HG02610 (cell line): ENCODE measurements around the gene GRK3.

Experiments
- ATAC-seq: cut with Tn5 transposase; IDR thresholded peaks from one replicate; pipeline ENCODE4 v1.9.1; 2021; ENCODE audit warnings: mild to moderate bottlenecking, moderate library complexity; ENCODE audit not compliant: unreplicated experiment

The GRK3 gene

DNA sequence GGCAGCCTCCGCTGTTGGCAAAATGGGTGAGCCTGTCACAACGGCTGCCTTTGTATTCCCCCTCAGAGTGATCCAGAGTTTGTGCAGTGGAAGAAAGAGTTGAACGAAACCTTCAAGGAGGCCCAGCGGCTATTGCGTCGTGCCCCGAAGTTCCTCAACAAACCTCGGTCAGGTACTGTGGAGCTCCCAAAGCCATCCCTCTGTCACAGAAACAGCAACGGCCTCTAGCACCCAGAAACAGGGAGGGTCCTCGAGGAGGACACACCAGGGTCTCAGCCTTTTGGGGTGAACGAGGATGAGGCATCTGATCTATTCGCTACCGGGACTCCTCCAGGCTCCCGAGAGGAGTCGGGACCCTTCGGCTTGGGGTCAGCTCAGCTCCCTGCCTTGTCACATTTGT lies 157.7 kb downstream of the GRK3 start:
- no peak for ATAC-seq

DNA sequence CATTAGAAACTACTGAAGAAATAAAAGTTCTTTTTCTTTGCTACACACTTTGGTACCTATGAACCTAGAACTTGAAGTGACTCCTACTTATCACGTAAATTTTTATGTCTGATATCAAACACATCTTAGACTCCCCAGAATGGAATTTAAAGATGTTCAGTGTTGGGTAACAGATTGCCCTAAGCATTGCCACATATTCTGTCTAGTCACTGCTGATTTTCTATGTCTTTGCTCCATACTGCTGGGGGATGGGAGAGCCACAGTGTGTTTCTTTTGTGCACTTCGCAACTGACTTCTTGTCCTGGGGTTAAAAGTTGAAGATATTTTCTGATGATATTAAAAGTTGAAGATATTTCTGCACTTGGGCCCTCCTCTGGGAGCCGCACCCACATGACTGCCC lies 158.2 kb downstream of the GRK3 start:
- no peak for ATAC-seq

DNA sequence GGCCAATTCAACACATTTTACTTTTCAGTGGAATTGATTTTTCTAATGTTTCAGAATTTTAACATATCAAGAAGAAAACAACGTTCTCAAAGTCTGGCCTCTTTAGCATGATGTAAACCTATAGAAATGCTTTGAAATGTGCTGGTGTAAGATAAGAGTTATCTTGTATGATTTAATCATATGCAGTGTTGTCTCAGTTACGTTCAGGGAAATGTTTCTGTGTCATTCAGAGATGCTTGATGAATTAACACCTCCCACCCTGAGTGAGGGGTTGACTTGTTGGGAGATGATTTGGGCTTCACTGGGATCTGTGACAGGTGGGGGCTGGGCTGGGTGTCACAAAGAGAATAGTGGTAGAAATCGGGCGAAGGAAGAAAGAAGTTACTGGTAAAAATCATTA lies 161.8 kb downstream of the GRK3 start:
- no peak for ATAC-seq

DNA sequence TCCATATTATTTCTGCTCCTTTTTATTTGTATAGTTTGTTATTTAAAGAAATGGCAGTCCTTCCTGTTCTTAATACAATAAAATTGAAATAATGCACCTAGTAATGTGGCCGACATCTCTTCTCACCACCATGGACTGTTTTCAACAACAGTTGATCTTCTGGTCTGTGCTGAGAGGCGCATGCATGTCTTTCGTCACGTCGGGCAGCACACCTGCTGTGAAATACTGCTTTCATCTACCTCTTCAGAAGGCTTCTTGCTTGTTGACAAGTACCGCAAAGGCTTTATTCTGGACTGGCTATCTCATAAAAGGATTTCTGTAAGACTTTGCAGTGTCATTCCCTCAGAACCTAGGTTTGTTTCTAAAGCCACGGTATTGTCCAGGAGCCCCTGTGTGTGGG lies 163.6 kb downstream of the GRK3 start:
- ATAC-seq = no peak

DNA sequence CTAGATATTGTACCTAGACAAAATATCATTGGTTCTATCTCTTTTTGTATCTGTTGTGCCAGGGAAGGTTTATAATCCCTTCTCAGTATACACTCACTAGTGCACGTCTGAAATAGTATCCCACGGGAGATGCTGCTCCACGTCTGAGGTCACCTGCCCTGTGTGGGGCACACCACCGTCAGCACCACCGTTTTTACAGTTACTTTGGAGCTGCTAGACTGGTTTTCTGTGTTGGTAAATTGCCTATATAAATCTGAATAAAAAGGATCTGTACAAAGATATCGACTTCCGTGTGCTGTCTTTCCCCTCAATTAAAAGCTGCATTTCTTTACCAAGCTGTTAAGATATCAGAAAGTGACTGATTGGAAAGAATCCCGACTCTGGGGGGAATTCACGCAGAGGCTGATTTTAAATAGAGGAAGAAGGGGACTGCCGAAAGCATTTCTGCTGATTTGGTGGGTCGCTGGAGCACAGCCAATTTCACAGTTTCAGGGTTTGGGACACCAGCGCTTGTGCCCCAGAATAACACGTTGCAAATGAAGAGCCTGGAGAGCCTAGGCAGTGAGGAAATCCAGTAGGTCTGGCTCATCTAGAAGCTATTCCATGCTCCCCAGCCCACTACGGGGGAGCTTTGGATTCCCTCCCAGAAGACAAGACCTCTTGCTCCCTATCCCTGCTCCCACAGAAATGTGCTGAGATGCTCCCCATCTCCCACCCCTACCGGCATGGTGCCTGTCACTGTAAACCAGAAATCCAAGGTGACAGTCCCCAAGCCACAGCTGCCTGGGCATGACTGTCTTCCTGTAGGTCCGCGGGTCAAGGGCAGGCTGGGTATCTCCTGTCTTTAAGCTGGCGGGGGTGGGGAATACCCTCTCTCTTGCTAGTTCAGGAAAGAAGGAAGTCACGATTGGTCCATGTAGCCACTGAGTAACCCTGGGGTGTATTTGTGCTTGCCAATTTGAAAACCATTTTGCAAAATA lies 164.8 kb downstream of the GRK3 start:
- no peak for ATAC-seq

DNA sequence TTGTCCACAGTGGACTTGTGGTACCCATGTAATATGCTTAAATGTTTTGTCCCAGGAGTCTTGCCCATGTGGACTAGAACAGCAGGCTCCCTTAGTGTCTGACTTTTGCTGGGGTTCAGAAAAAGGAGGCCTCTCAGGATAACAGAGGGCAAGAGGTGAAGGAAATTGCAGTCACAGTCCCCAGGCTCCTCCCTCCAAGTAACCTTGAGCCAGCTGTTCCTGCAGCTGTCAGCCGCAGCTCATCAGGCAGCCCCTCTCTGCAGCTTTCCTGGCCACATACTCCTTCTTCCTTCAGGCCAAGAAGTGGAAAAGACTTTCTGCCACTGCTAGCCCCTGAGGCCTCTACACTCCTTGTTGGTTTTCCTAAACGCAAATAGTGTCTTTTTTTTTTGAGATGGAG lies 171.2 kb downstream of the GRK3 start:
- no peak for ATAC-seq

DNA sequence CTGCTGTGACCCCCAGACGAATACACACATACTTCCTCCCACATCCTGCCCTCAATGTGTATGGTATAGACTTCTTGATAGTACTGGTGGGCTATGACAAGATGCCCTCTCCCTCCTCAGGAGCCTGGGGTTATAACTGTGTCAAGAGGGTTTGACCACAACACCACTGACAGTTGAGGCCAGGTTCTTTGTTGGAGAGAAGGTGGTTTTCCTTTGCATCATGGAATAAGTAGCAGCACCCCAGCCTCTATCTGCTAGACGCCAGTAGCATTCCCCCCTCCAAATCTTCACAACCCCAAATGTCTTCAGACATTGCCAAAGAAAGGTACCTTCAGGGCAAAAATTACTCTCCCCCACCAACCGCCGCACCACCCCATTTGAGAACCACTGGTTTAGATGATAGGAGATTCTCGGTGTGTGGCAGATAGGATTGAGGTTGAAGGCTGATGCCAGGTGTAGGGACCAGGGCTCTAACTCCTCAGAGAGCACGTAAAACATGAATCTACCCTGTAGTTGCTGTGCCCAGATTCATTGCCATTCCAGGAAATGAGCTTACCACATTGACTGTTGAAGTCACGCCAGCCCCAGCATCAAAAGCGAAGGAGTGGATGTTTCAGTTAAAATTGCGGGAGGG lies 172.0 kb downstream of the GRK3 start:
- no peak for ATAC-seq

DNA sequence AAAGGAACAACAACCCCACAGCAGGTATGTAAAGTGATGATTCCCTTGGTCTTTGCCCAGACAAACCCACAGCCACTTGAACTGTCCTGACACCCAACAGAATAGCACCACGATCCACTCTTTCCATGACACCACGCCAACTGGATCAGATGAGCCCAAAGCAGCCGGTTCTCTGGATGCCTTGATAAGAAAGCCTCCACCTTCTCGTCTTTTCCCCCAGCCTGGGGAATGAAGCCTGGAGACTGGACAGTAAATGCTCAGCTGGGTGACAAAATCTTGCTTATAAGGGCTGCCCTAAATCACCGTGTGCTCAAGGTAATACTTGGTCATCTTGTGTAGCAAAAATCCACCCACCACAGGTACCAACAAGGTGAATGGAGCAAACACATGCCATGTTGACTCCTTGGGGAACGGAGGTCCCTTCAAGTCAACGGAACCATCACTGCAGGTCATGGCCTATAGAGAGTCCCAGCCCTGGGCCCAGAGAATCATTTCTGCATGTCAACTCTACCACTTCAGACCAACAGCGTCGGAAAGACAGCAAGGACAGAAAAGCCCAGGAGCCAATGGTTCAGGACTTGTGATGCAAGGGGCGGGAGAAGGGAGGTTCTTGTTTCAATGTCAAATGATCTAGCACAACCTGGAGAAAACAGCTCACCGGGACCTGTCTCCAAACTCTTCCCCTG lies 175.3 kb downstream of the GRK3 start:
- no peak for ATAC-seq

DNA sequence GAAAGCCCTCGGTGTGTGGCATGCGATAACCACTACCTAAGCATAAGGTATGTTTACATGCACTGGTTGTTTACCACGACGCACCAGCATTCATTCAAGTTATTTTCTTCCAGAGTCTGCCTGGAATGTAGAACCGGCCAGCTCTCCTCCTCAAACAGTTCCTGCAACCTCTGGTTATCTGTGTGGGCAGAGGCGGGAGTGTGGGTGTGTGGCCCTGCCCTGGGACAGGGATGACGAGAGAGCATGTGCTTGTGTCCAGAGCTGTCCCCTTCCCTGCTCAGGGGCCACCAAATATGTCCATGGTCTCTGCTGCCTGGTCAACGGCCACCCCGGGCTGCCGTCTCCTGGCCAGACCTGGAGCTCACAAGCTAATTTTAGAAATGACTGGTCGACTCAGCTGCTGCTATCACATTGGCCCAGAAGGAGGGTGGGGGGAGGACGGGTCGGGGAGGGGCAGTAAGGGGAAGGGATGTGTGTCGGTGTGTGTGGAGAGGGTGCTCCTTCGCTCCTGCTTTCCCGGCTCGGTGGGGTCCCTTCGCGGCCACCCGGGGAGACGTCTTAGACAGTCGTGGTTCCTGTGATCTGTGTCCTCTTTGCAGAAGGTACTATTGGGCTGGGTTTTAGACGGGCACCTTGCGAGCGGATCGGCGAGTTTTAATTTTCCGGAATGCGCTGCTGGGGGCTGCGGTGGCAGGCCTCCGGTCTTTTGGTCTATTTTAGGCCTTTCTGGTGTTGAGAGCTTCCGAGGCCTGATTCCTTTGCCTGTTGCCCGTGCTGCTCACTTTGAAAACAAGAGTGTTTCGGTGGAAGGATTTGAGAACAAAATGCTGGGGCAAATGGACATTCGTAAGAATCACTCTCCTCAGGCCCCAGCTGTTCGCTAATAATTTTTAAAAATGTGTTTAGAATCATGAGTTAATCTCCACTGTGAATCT lies 177.5 kb downstream of the GRK3 start, which contains the start of gene MYO18B:
Gene MYO18B, plus strand, starts transcription at position 497 of the 935 bp plus-strand sequence. CDS start 18,905 bp downstream, outside the sequence.
- no peak for ATAC-seq

DNA sequence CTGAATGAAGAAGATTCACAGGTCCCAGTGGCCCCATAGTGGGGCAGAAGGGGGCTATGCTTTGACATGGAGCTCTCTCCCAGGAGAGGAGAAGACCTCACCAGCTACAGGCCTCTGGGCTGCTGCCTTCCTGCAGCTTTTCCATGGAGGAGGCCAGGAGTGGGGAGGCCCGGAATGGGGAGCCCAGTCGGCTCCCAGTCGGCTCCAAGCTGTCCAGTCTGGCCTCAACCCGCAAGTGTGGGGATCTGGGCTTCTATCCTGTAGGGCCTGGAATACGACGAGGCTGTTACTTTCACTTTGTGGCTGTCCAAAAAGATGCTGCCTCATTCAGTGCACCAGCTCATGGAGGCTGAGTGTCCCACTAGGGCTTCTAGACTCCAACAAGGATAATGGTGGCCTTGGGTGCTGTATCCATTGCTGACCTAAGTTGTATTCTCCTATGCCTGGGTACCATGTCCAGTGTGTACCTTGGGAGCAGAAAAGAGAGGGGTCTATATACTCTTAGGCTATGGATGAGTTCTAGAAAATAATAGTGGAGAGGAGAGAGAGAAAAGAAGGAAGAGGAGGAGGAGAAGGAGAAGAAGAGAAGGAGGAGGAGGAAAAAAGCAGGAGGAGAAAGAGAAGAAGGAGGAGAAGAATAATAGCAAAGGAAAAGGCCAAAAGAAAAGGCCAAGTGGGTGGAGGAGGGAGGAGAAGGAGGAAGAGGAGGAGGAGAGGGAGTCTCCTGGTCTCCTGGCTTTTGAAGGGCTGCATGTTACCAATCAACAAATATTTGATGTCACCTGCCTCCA lies 178.6 kb downstream of the GRK3 start:
- no peak for ATAC-seq

DNA sequence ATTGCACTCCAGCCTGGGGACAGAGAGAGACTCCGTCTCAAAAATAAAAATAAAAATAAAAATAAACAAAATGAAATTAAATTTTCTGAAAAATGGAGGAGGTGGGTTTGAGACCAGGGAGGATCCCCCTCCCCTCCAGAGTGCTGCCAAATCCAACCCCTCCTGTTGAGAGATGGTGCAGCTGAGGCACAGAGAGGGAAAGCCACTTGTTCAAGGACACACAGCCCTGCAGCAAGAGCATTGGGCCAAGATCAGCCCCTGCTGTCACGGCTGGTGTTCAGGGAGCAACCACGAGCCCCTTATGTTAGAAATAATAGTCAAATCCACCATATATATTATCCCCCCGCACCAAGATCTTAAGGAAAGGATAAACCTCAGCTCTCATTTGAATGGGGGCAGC lies 180.2 kb downstream of the GRK3 start:
- ATAC-seq = no peak

DNA sequence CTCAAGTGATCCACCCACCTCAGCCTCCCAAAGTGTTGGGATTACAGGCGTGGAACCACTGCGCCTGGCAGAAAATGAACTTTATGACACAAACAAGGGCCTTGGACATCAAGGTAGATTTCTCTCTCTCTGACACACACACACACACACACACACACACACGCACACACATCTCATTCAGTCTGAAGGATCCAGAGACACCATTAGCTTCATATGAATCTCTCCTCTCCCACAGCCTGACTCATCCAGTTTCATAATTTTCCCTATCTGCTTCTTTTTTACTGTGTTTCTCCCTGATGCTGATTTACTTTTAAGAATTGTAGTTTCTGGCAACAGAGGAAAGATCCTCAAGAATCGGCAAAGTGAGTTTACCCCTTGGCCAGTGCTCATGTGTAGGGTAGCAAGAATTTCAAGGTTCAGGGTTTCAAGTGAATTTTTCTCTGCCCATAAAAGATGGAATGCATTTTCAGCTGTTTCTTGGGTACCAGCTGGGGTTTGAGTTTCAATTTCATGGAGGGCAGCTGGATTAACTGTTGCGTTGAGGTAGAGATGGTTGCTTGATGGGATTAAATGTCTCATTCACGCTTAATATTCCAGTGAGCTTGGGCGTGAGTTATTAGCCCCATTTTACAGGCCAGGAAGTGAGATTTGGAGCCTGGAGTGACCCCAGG lies 181.0 kb downstream of the GRK3 start:
- ATAC-seq = no peak

DNA sequence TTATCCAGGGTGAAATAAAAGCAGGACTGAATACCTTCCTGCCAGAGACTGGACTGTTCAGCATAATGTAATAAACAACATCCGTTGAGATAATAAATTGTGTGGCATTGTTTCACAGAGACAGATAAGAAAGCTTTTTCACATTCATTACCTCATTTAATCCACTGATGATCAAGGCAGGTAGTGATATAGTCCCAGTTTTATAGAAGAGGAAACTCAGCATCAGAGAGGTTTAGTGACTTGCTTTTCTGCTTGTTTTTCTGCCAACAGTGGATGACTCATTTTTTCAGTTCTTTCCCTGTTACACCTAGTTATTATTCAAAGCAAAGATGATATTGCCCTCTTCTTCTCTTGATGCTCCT lies 181.5 kb downstream of the GRK3 start:
- no peak for ATAC-seq

DNA sequence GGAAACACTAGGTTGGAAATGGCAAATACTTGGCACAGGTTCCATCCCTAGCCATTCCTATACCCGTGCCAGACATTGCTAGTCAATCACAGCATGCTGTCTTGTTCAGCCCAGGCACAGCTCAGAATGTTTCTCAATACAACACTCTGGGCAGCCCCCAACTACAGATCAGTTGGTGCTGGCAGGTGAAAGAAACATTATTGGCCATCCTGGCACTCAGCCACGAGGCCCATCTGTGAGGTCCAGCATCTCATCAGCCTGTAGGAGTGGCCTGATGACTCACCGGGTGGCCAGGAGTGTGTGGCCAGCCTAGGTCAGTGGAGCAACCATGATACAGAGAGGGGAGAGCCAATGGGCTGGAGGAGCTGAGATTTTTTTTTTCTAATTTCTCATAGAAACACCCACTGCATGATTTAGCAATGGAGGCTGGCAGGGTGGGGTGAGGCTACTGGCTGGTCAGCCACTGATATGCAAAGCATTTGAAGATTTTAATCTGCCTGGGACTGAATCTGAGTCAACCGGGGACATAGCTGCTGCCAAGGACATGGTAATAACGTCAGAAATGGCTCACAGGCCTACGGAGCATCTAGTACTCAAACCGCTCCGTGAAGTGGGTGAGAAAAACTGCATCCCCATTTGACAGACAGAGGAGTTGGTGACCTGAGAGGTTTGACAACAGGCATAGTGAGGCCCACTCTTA lies 182.9 kb downstream of the GRK3 start:
- ATAC-seq = no peak

DNA sequence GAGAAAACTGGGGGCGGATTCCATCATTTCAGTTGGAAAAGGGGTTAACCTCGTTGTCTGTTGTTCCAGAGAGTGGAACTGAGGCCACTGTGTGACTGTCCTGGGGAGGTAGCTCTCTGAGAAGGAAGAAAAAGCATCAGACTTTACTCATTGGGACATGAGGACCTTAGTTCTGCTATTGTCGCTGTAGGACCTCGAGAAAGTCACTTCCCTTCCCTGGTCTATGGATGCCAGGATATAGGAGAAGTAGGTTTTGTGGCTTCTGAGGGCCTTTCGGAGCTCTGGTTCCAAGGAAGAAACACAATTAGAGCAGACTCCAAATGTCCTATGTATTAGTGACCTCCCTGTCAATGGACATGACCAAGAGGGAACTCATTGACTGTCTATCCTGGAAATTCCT lies 183.7 kb downstream of the GRK3 start:
- ATAC-seq = no peak

DNA sequence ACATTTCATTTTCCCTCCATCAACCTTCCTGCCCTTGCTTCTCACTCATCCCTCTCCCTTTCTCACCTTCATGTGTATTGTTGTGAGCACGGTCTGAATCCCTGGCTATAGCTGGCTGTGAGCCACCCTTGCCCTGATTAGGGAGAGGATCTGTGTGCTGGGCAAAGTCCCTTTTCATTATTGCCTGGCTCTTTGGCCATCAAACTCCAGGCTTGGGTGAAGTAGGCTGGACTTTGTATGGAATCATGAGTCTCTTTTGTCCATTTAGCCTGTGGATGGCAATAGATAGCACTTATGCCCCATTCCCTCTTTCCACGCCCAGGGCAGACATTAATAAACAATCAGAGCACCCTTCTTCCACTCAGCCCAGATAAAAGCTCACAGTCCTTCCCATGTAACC lies 184.2 kb downstream of the GRK3 start:
- no peak for ATAC-seq

DNA sequence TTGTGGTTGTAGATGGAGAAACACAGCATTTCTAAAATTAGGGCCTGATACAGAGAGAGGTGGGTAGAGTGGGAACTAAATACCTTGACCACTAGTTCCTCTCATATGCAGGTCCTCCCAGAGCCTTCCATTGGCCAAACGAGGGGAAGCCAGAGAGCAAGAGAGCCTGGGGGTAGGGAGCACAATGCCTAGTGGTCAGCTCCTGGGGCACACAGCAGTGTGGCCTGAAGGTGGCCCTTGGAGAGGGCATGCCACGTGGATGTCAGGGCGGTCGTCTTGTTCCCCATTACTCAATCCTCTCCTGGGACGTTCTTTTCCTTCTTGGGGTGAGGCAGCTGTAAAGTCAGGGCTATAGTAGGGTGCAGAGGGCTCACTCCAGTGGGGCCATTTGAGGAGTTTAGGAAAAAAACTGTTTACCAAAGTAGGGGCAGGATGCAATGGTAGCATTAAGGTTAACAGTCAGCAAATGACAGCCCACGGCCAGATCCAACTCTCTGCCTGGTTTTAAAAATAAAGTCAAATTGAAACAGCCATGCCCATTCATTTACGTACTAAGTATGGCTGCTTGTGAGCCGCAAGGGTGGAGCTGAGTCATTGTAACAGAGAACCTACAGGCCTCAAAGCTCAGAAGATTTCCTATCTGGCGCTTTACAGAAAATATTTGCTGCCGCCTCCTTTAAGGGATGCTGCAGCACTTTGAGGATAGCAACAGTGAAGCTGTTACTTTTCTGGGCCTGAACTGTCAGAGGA lies 185.1 kb downstream of the GRK3 start:
- ATAC-seq = peak; percentile 80

DNA sequence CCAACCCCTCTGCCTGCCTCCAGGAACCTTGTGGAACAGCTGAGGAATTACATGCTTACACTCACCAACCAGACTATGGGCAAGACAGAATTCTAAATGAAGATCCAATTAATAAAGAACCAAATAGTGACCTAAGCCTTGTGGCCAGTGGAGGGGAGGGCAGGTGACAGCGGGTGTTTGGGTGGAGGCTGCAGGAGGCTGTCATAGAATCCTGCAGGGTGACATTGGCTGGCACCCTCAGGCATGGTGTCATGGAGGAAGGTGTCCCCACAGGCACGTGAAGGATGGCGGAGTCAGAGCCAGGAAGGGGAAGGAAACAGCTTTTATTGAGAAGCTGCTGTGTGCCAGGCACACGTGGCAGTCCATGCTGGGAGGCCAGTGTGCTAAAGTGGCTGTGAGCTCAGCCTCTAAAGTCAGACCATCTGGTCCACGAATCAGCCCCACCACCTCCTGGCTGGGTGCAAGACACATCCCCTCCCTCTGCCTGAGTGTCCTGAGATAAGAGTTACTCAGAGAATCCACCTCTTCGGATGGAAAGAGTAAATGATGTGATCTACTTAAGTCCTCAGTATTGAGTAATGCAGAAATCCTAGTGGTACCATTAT lies 186.2 kb downstream of the GRK3 start:
- ATAC-seq = no peak
